Measurements from ENCODE around the gene CHID1.

CHID1 gene

DNA sequence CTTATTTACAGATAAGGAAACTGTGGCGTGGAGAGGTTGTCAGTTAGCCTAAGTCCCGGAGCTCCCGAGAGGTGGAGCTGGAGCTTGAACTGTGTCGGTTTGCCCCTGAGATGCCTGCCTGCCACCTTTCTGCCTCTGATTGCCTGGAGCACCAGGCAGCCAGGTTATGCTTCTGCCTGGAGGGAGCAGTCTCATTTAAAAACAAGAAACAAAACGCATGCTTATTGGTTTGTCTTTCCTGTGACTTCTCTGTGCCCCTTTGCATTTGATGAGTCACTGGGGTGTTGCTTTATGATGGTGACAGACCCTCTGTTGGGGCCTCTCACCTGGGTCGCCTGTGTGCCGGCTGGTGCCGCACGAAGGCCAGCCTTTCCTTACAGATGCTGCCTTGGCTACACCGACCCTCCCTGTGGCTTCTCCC is 27.2 kb upstream of the CHID1 start:
- Histone ChIP-seq H3K9ac (ENCODE audit: low read depth, low read length, poor library complexity, severe bottlenecking) (no peak overlapping the region), H4K20me1 (ENCODE audit: insufficient read depth, low read length, poor library complexity, severe bottlenecking) (peaks cover 66% of the 10 kb centered on the region), H3K9me3 (ENCODE audit: insufficient read depth, low read depth, low read length) (no peaks in the 10 kb centered on the region), H3K4me3 (ENCODE audit: low read length, poor library complexity, severe bottlenecking) (no peak overlapping the region), H3K9me2 (replicated peaks; ENCODE audit: low read depth, low read length) (no peaks in the 10 kb centered on the region), H3K4me1 (ENCODE audit: insufficient read depth, low read length, poor library complexity, severe bottlenecking) (peaks cover 49% of the 10 kb centered on the region), H3K79me2 (ENCODE audit: insufficient read depth, low read length) (peaks cover 99% of the 10 kb centered on the region), H3K4me2 (ENCODE audit: low read depth, low read length, poor library complexity, severe bottlenecking) (peak overlapping the region; percentile 48), H3F3A (ENCODE audit: low read depth) (no peaks in the 10 kb centered on the region), H2AFZ (ENCODE audit: low read length) (no peak overlapping the region), H3K27me3 (ENCODE audit: insufficient read depth, low read length, poor library complexity, severe bottlenecking) (no peaks in the 10 kb centered on the region), H3K36me3 (ENCODE audit: insufficient read depth, low read length) (peaks cover 3% of the 10 kb centered on the region; the same call in 1 of the 2 replicates)
- TF ChIP-seq EZH2phosphoT487 (IDR thresholded peaks at IDR 0.05; ENCODE audit: borderline replicate concordance) = no peak
- TF ChIP-seq, protein P1, sequence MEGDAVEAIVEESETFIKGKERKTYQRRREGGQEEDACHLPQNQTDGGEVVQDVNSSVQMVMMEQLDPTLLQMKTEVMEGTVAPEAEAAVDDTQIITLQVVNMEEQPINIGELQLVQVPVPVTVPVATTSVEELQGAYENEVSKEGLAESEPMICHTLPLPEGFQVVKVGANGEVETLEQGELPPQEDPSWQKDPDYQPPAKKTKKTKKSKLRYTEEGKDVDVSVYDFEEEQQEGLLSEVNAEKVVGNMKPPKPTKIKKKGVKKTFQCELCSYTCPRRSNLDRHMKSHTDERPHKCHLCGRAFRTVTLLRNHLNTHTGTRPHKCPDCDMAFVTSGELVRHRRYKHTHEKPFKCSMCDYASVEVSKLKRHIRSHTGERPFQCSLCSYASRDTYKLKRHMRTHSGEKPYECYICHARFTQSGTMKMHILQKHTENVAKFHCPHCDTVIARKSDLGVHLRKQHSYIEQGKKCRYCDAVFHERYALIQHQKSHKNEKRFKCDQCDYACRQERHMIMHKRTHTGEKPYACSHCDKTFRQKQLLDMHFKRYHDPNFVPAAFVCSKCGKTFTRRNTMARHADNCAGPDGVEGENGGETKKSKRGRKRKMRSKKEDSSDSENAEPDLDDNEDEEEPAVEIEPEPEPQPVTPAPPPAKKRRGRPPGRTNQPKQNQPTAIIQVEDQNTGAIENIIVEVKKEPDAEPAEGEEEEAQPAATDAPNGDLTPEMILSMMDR (conservative IDR thresholded peaks at IDR 0.05; ENCODE audit: low read length) = no peak

- peaks cover 60% of the 10 kb centered on the region for H4K20me1 ChIP-seq (ENCODE audit: insufficient read depth, low read length, poor library complexity, severe bottlenecking)
- no peaks in the 10 kb centered on the region for H3K36me3 ChIP-seq (ENCODE audit: insufficient read depth, low read length)
- peaks cover 64% of the 10 kb centered on the region for H3K4me1 ChIP-seq (ENCODE audit: insufficient read depth, low read length, poor library complexity, severe bottlenecking)
- H3K9ac ChIP-seq (ENCODE audit: low read depth, low read length, poor library complexity, severe bottlenecking) = no peak overlapping the region
- H3K79me2 ChIP-seq (ENCODE audit: insufficient read depth, low read length) = peaks cover 95% of the 10 kb centered on the region
- peak overlapping the region; percentile 31 for H3K4me3 ChIP-seq (ENCODE audit: low read length, poor library complexity, severe bottlenecking)
- H3K9me3 ChIP-seq (ENCODE audit: insufficient read depth, low read depth, low read length) = no peaks in the 10 kb centered on the region
- H3K4me2 ChIP-seq (ENCODE audit: low read depth, low read length, poor library complexity, severe bottlenecking) = peak overlapping the region; percentile 48
- H3K9me2 ChIP-seq (replicated peaks; ENCODE audit: low read depth, low read length) = no peaks in the 10 kb centered on the region
- peaks cover 1% of the 10 kb centered on the region for H3F3A ChIP-seq (ENCODE audit: low read depth)
- no peaks in the 10 kb centered on the region for H3K27me3 ChIP-seq (ENCODE audit: insufficient read depth, low read length, poor library complexity, severe bottlenecking)
- no peak for TF ChIP-seq EZH2phosphoT487 (IDR thresholded peaks at IDR 0.05; ENCODE audit: borderline replicate concordance)
- TF ChIP-seq, protein P1 (conservative IDR thresholded peaks at IDR 0.05; ENCODE audit: low read length) = no peak
- no peak overlapping the region for H2AFZ ChIP-seq (ENCODE audit: low read length)
Measured at GRCh38 chr11:936199-936598, 25.6 kb upstream of the CHID1 start.

GRCh38 chr11:934527-934926 is 23.9 kb upstream of the CHID1 start:
- Histone ChIP-seq H3K4me2 (ENCODE audit: low read depth, low read length, poor library complexity, severe bottlenecking) (peak overlapping the region; percentile 4), H3K9ac (ENCODE audit: low read depth, low read length, poor library complexity, severe bottlenecking) (no peak overlapping the region), H3K9me2 (replicated peaks; ENCODE audit: low read depth, low read length) (no peaks in the 10 kb centered on the region), H3K27me3 (ENCODE audit: insufficient read depth, low read length, poor library complexity, severe bottlenecking) (no peaks in the 10 kb centered on the region), H3K79me2 (ENCODE audit: insufficient read depth, low read length) (peaks cover 95% of the 10 kb centered on the region), H3K36me3 (ENCODE audit: insufficient read depth, low read length) (no peaks in the 10 kb centered on the region), H4K20me1 (ENCODE audit: insufficient read depth, low read length, poor library complexity, severe bottlenecking) (peaks cover 54% of the 10 kb centered on the region), H3K9me3 (ENCODE audit: insufficient read depth, low read depth, low read length) (no peaks in the 10 kb centered on the region), H3F3A (ENCODE audit: low read depth) (peaks cover 4% of the 10 kb centered on the region), H3K4me3 (ENCODE audit: low read length, poor library complexity, severe bottlenecking) (no peak overlapping the region), H2AFZ (ENCODE audit: low read length) (no peak overlapping the region), H3K4me1 (ENCODE audit: insufficient read depth, low read length, poor library complexity, severe bottlenecking) (peaks cover 60% of the 10 kb centered on the region)
- TF ChIP-seq, protein P1 (conservative IDR thresholded peaks at IDR 0.05; ENCODE audit: low read length) = no peak
- no peak for TF ChIP-seq EZH2phosphoT487 (IDR thresholded peaks at IDR 0.05; ENCODE audit: borderline replicate concordance)
